ENCODE results near the gene NELL1. TPM values are rescaled to one million over a fixed set of nuclear protein-coding genes. Genes with fewer than 3 reads are reported as not detected.

Gene NELL1
- total RNA-seq, 1 donor from 2014 or later = 104 TPM

- DNase-seq = no peak
Measured at GRCh38 chr11:20668131-20668809, 1.1 kb upstream of the NELL1 start.

GRCh38 chr11:20669820-20670684, 666 bp downstream of the NELL1 start:
- DNase-seq = no peak

- DNase-seq = no peak
Measured at GRCh38 chr11:20670932-20671403, 1.6 kb downstream of the NELL1 start.

- no peak for DNase-seq
Measured at GRCh38 chr11:20671856-20672546, 2.6 kb downstream of the NELL1 start.

- DNase-seq = no peak
Measured at GRCh38 chr11:20672575-20672974, 3.2 kb downstream of the NELL1 start.

GRCh38 chr11:20676658-20677057, 7.3 kb downstream of the NELL1 start:
- DNase-seq = no peak

- no peak for DNase-seq
Measured at GRCh38 chr11:20688761-20689160, 19.4 kb downstream of the NELL1 start.

GRCh38 chr11:20707876-20708275, 38.5 kb downstream of the NELL1 start:
- DNase-seq = no peak

- no peak for DNase-seq
Measured at GRCh38 chr11:20712912-20713311, 43.5 kb downstream of the NELL1 start.

GRCh38 chr11:20715464-20715863, 46.1 kb downstream of the NELL1 start:
- DNase-seq = no peak

- no peak for DNase-seq
Measured at GRCh38 chr11:20715931-20716330, 46.5 kb downstream of the NELL1 start.

- no peak for DNase-seq
Measured at GRCh38 chr11:20719821-20720220, 50.4 kb downstream of the NELL1 start.

GRCh38 chr11:20723366-20723765, 54.0 kb downstream of the NELL1 start:
- no peak for DNase-seq

- DNase-seq = no peak
Measured at GRCh38 chr11:20729597-20730105, 60.3 kb downstream of the NELL1 start.

- no peak for DNase-seq
Measured at GRCh38 chr11:20731676-20732215, 62.4 kb downstream of the NELL1 start.

- no peak for DNase-seq
Measured at GRCh38 chr11:20739107-20739506, 69.7 kb downstream of the NELL1 start.

GRCh38 chr11:20739577-20739976, 70.2 kb downstream of the NELL1 start:
- no peak for DNase-seq

- DNase-seq = no peak
Measured at GRCh38 chr11:20754933-20755332, 85.5 kb downstream of the NELL1 start.

GRCh38 chr11:20759541-20759940, 90.2 kb downstream of the NELL1 start:
- DNase-seq = no peak

GRCh38 chr11:20760811-20761210, 91.4 kb downstream of the NELL1 start:
- DNase-seq = no peak

GRCh38 chr11:20762116-20762844, 92.9 kb downstream of the NELL1 start:
- DNase-seq = no peak

GRCh38 chr11:20762980-20763379, 93.6 kb downstream of the NELL1 start:
- DNase-seq = no peak
